ACC112 (cell line): Measurements from ENCODE around the gene DMRTA2.

ENCODE experiments used
- H2AFZ ChIP-seq: fragments of 200-600 bp; sonication (generic); one replicate; pipeline ENCODE4 v1.6.0; 2017; ENCODE audit warnings: antibody characterized with exemption, low read length; ENCODE audit not compliant: unreplicated experiment
- H3K27ac ChIP-seq: fragments of 200-600 bp; sonication (generic); 2 replicates; pipeline ENCODE4 v1.5.1; 2014; ENCODE audit warnings: low read depth, mild to moderate bottlenecking, antibody characterized with exemption, low read length, moderate library complexity
- H3K27me3 ChIP-seq: fragments of 200-600 bp; sonication (generic); 2 replicates; pipeline ENCODE4 v1.6.1; 2014; ENCODE audit warnings: mild to moderate bottlenecking, antibody characterized with exemption, low read length, moderate library complexity, mixed read lengths; ENCODE audit not compliant: insufficient read depth
- H3K36me3 ChIP-seq: fragments of 200-600 bp; sonication (generic); 2 replicates; pipeline ENCODE4 v1.6.1; 2016; ENCODE audit warnings: mild to moderate bottlenecking, antibody characterized with exemption, low read length, moderate library complexity, mixed read lengths; ENCODE audit not compliant: insufficient read depth
- H3K4me1 ChIP-seq: fragments of 200-600 bp; sonication (generic); one replicate; pipeline ENCODE4 v1.6.1; 2016; ENCODE audit warnings: low read length, mixed read lengths; ENCODE audit not compliant: insufficient read depth, unreplicated experiment, control insufficient read depth
- H3K4me3 ChIP-seq: fragments of 200-600 bp; sonication (generic); 2 replicates; pipeline ENCODE4 v1.5.1; 2014; ENCODE audit warnings: mild to moderate bottlenecking, low read depth, low read length
- H3K79me2 ChIP-seq: fragments of 200-600 bp; sonication (generic); one replicate; pipeline ENCODE4 v1.6.0; 2016; ENCODE audit warnings: low read length; ENCODE audit not compliant: control insufficient read depth, unreplicated experiment, insufficient read depth

DMRTA2 gene

DNA sequence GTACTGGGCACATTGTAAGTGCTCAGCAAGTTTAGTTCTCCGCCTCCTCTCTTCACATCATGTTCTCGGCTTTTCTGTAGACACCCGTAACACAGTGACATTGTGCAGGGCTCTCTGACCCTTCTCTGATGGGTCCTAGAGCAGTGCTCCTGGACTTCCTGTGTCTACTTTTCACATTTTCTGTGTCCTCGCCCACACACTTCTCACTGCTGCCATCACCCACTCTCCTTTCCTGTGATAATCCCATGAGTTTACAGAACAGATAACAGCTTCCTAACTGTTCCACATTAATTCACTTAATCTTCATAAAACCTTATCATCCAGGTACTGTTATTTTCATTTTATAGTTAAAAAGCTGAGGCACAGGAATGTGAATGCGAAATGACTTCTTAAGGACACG is 13.2 kb upstream of the DMRTA2 start:
- Histone ChIP-seq H3K36me3 (no peaks in the 10 kb centered on the region), H3K79me2 (no peaks in the 10 kb centered on the region), H3K4me3 (no peak overlapping the region), H3K27me3 (peaks cover 19% of the 10 kb centered on the region), H3K4me1 (no peaks in the 10 kb centered on the region), H2AFZ (no peak overlapping the region), H3K27ac (no peak overlapping the region)

DNA sequence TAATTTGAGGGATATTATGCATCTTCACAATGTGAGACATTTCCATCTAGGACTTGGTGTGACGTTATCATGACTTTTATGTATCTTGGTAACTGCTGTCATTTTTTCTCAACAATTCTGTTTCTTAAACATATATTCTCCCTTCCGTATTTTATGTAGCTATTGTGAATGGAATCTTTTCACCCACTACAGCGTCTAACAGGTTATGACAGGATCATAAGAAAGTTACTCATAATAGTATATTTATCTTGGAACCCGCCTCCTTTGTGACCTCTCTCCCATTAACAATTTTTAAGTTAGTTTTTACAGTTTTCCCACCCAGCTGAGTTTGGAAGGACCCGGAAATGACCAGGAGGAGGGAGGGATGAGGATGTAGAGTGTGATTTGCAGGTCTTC is 6.8 kb upstream of the DMRTA2 start:
- Histone ChIP-seq H3K27me3 (peaks cover 84% of the 10 kb centered on the region), H3K36me3 (no peaks in the 10 kb centered on the region), H3K27ac (no peak overlapping the region), H3K4me3 (peak overlapping the region; percentile 41; the same call in 1 of the 2 replicates), H3K4me1 (no peaks in the 10 kb centered on the region), H3K79me2 (no peaks in the 10 kb centered on the region), H2AFZ (no peak overlapping the region)

DNA sequence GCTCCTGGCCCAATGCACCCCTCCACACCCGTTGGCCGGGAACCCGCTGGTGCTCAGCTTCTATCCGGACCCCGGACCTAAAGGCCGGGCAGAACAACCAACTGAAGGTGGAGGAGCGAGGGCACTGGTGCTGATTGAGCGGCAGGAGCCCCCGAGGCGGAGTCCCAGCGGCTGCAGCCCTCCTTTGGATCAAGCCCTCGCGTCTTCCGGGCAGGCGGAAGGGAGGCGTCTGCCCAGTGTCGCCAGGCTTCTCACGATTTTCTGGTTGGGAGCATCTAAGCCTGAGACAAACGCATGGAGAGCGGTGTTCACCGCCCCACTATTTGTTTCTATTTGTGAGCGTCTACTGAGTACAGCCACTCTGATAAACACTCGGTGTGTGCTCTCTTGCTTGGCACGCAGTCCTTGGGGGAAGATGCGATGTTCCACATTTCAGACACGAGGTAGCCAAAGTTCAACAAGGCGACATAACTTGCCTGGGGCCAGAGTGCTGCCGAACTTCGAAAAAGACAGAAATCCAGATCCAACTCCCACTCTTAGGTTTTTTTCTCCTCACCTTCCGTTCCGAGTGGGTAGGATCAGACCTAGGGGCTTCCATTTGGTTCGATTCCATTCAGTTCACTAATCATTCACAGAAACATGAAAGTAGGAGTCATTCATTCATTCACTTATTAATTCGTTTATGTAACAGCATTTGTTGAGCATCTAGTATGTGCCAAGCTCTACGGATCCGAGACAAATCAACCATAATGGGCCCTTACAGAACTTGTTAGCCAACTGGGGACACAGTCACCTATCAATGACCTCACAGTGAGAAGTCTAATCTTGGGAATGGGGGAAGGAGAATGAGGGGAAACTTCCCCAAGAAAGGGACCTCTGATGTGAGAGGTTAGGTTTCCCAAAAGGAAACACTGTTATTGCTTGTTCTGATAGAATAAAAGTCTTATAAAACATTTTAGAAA is 4.9 kb upstream of the DMRTA2 start:
- H3K27me3 ChIP-seq = peaks cover 100% of the 10 kb centered on the region
- H2AFZ ChIP-seq = no peak overlapping the region
- no peak overlapping the region for H3K4me3 ChIP-seq

DNA sequence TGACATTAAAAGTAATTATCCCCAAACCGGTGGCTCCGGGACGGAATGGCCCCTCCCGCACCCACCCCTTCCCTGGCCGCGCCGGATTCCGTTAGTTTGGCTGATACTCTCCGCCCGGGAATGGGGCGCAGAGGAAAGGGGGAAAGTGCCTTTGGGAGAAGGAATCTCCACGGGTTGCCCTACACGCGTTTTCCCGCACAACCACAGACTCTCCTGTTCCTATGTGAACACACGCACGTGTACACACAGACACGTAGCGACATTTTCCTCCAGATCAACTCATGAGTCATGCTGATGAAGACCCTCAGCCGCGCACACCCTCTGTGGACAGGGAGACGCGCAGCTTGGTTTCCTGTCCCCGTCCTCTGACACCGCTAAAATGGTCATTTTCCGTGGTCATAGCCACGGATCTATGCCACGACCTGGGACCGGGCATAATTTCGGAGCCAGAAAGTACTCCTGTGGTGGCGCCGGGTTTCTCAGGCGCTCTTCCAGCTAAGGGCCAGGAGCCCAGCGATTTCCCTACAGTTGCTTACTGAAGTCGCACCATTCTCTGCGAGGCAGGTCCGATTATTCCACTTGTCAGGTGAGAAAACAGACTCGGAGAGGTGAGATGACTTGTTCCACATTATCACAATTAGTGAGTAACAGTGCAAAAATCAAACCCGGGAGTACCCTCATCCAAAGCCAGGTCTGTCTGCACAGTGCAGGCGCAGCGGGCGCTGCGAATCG is 4.0 kb upstream of the DMRTA2 start:
- Histone ChIP-seq H2AFZ (no peak overlapping the region), H3K27ac (no peak overlapping the region), H3K4me1 (no peaks in the 10 kb centered on the region), H3K4me3 (no peak overlapping the region), H3K79me2 (no peaks in the 10 kb centered on the region), H3K36me3 (no peaks in the 10 kb centered on the region), H3K27me3 (peaks cover 100% of the 10 kb centered on the region)

More for the DNA sequence above, 4.9 kb upstream of the DMRTA2 start:
- no peaks in the 10 kb centered on the region for H3K4me1 ChIP-seq
- no peaks in the 10 kb centered on the region for H3K36me3 ChIP-seq
- H3K79me2 ChIP-seq = no peaks in the 10 kb centered on the region
- H3K27ac ChIP-seq = no peak overlapping the region

DNA sequence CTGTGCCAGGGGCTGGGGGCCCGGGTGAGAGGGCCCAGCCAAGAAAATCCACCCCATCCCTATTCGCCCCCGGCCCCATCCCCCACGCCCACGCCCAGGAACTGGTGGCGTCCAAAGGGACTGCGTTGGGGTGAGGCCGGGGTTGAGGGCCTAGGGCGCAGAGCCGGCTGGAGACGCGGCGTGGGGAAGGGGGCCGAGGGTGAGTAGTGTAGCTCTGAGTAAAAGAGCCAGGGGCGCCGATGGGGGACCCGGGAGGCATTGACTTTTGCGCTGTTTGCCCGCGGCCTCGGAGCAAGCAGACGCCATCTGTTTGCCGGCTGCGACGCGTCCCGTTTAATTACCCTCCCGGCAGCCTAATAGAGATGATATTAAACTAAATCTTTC is 3.5 kb upstream of the DMRTA2 start:
- Histone ChIP-seq H2AFZ (no peak overlapping the region), H3K27me3 (peaks cover 100% of the 10 kb centered on the region), H3K4me1 (no peaks in the 10 kb centered on the region), H3K79me2 (no peaks in the 10 kb centered on the region), H3K36me3 (no peaks in the 10 kb centered on the region), H3K27ac (no peak overlapping the region), H3K4me3 (no peak overlapping the region)

DNA sequence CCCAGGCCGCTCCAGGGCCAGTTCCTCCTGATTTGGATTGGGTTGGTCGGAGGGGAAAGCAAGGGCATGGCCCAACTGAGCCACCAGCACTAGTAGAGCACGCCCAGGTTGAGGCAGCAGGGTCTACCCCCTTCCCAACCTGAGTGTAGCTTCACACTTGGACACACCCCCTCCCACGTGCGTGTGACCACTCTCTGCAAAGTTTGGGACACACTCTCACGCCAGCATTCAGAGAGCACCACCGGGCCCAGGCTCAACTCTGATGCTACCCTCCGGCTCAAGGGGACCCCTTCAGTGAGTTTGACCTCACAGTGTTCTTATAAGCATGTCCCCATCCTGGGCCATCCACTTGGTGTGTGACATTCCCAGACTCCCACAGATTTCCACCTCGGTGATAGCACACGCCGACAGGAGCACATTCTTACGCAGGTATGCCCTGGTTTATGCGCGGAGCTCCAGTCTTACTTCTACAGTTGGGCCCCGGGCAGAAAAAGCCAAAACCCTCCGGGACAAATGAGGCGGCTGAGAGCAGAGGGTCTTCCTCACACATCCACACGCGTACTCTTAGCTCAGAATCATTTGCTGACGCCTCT is 3.0 kb upstream of the DMRTA2 start:
- peaks cover 100% of the 10 kb centered on the region for H3K27me3 ChIP-seq
- H3K4me1 ChIP-seq = no peaks in the 10 kb centered on the region
- no peak overlapping the region for H3K4me3 ChIP-seq
- no peaks in the 10 kb centered on the region for H3K36me3 ChIP-seq
- no peaks in the 10 kb centered on the region for H3K79me2 ChIP-seq
- H3K27ac ChIP-seq = no peak overlapping the region
- no peak overlapping the region for H2AFZ ChIP-seq

DNA sequence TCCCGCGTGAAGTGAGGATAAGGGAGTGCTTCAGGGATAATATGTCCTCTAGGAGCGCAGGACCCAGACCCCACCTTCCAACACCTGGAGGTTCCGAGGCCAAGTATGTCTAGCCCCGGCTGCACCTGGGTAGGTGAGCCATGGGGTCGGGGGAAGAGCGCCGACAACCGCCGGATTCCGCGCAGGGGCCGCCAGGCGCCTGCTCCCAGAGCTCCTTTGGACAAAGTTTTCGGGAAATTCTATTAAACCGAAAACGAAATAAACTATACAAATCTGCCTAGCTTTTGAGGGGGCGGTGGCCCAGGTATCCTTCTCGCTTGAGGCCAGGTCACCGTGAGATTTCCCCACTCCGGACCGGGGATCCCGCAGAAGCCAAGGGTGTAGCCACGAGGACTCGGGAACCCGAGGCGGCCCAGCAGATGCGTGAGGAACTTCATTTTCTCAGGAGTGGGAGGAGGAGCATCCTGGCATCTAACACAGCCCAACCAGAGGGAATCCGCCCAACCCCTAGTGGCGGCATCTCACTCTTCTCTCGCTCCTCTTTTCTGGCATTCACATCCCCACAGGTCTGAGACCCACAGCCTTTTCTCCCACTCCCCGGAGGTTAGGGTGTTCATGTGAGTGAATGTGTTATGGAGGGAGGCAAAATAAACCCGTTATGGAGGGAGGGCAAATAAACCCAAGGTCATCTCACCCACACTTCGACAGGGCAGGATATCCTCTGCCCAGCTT is 2.3 kb upstream of the DMRTA2 start:
- Histone ChIP-seq H3K4me3 (0 out of 2 replicates have a peak overlapping the region, but pooled peaks have one; percentile 21), H3K36me3 (no peaks in the 10 kb centered on the region), H3K27me3 (peaks cover 100% of the 10 kb centered on the region), H3K79me2 (no peaks in the 10 kb centered on the region), H3K27ac (no peak overlapping the region), H3K4me1 (no peaks in the 10 kb centered on the region), H2AFZ (no peak overlapping the region)

DNA sequence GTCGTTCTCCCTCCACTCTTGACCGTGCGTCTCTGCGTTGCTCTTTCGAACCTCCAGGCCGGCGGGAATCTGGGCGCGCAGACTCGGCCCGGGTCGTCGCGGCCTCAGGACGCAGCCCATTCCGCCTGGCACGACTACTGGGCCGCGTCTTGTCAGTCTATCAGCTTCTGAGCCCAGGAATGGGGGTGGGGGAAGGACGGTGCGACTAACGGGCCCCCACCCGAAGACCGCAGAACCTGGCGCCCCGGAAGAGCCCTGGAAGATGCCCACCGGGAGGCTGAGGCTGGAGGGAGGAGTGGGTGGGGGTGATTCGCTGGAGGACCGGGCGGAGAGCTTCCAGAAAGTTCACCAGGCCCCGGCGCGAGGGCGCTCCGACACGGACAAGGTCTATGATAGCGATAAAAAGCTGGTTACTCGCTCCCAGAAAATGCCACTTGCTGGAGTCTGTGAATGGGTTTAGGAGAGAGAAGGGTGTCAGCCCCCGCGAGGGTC is 1.7 kb upstream of the DMRTA2 start:
- Histone ChIP-seq H3K27ac (no peak overlapping the region), H3K79me2 (no peaks in the 10 kb centered on the region), H3K27me3 (peaks cover 100% of the 10 kb centered on the region), H3K4me1 (no peaks in the 10 kb centered on the region), H2AFZ (no peak overlapping the region), H3K36me3 (no peaks in the 10 kb centered on the region), H3K4me3 (0 out of 2 replicates have a peak overlapping the region, but pooled peaks have one; percentile 63)

DNA sequence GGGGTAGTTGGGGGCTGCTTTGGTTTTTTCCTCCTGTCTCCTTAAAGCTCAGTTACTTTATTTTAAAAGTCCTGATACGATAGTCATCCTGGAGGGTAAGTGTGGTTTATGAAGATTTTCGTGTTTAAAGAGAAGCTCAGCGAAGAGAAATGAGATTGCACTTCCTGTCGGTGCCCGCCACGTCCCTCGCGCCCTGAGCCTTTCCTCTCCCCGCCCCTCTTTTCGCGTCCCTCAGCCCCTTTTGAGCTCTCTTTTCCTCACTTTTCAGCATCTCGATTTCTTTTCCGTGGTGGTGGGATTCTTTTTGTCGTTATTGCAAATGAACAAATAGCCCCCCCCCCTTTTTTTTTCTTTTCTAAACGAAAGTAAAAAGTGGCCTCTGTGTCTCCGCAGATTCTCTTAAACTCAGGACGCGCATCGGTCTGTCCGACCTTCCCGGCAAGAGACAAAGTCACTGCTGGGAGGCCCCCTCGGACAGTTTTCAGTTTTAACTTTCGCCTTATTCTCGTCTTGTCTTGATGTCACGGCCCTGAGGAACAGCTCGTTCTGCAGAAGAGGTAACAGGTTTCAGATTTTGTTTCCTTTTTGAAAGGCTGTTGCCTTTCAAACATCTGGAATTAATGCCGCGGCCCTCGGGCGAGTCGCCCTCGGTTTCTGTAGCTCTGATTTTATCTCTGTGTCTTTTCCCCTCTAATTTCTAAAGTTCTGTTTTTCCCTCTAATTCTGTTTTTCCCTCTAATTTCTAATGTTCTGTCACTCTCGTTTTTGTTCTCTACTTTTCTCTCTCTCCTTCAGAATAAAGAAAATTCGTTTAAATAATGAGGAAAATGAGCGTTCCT is 1.0 kb upstream of the DMRTA2 start:
- peak overlapping the region; percentile 63 for H3K4me3 ChIP-seq
- no peak overlapping the region for H2AFZ ChIP-seq
- no peaks in the 10 kb centered on the region for H3K36me3 ChIP-seq
- H3K79me2 ChIP-seq = no peaks in the 10 kb centered on the region
- no peak overlapping the region for H3K27ac ChIP-seq
- H3K27me3 ChIP-seq = peaks cover 100% of the 10 kb centered on the region
- no peaks in the 10 kb centered on the region for H3K4me1 ChIP-seq
